ENCODE data around the gene OR2T34.

GRCh38 chr1:248597589-248597988 lies 23.0 kb upstream of the OR2T34 start, which contains the start of gene OR2T10:
- TF ChIP-seq CTCF (IDR thresholded peaks at IDR 0.05), result no peak
- no peak for TF ChIP-seq POLR2A (IDR thresholded peaks at IDR 0.05)
- no peak for TF ChIP-seq POLR2AphosphoS5 (IDR thresholded peaks at IDR 0.05)
- no peak for TF ChIP-seq EP300 (IDR thresholded peaks at IDR 0.05)

All from suprapubic skin (tissue), 4 donors.